HepG2 (cell line): ENCODE measurements around the gene PSIP1. TPM values are rescaled to one million over a fixed set of nuclear protein-coding genes. Genes with fewer than 3 reads are reported as not detected.

Experiments
- AFF4 ChIP-seq: sonication (generic); formaldehyde crosslinking; IDR thresholded peaks from 2 replicates; pipeline ENCODE4 v1.4.0; 2020; ENCODE audit warnings: missing genetic modification reagents
- GPN1 ChIP-seq: sonication (generic); formaldehyde crosslinking; IDR thresholded peaks from 2 replicates; pipeline ENCODE4 v1.5.1; 2020; ENCODE audit warnings: missing genetic modification reagents, borderline replicate concordance
- HBP1 ChIP-seq: IDR thresholded peaks from 2 replicates; pipeline ENCODE4 v1.6.1; 2016; ENCODE audit warnings: low read depth, control low read depth
- KDM6A ChIP-seq: IDR thresholded peaks from 2 replicates; pipeline ENCODE4 v1.6.1; 2016; ENCODE audit warnings: low read depth
- KLF9 ChIP-seq: IDR thresholded peaks from 2 replicates; pipeline ENCODE4 v1.6.1; 2016; ENCODE audit warnings: low read depth
- MEIS2 ChIP-seq: sonication (generic); formaldehyde crosslinking; IDR thresholded peaks from 2 replicates; pipeline ENCODE4 v1.9.0; 2021; ENCODE audit warnings: mild to moderate bottlenecking, missing genetic modification reagents
- MYC ChIP-seq: sonication (generic); formaldehyde crosslinking; IDR thresholded peaks from 2 replicates; pipeline ENCODE4 v1.9.0; 2021; ENCODE audit warnings: missing genetic modification reagents, borderline replicate concordance
- NR2F1 ChIP-seq, 2 experiments: fragments of 450-650 bp in 1 of 2; formaldehyde crosslinking in 1 of 2; IDR thresholded peaks; 2 replicates each; pipeline versions ENCODE4 v1.5.0 to v1.6.1; 2016 to 2020; ENCODE audit warnings: mild to moderate bottlenecking in 1 of 2, missing compliant biosample characterization in 1 of 2, missing genetic modification reagents in 1 of 2, moderate library complexity in 1 of 2
- POLR2A ChIP-seq, 2 experiments: IDR thresholded peaks; 2 replicates each; pipeline ENCODE4 v1.6.1; 2011; ENCODE audit warnings: low read depth in 2 of 2, low read length in 2 of 2, mild to moderate bottlenecking in 1 of 2, moderate library complexity in 1 of 2; ENCODE audit not compliant: insufficient read depth in 1 of 2
- RERE ChIP-seq: IDR thresholded peaks from 2 replicates; pipeline ENCODE4 v1.6.1; 2016; ENCODE audit warnings: low read depth, missing genetic modification reagents, missing compliant biosample characterization
- ZFP90 ChIP-seq: sonication (generic); formaldehyde crosslinking; IDR thresholded peaks from 2 replicates; pipeline ENCODE4 v1.8.0; 2022; ENCODE audit warnings: missing genetic modification reagents, mild to moderate bottlenecking, inconsistent platforms, borderline replicate concordance
- ZNF496 ChIP-seq: sonication (generic); formaldehyde crosslinking; IDR thresholded peaks from 2 replicates; pipeline ENCODE4 v1.8.1; 2023; ENCODE audit warnings: mild to moderate bottlenecking, moderate library complexity, missing genetic modification reagents; ENCODE audit not compliant: insufficient replicate concordance
- ZNF503 ChIP-seq: sonication (generic); formaldehyde crosslinking; IDR thresholded peaks from 2 replicates; pipeline ENCODE4 v1.4.0; 2020; ENCODE audit warnings: missing genetic modification reagents
- ZNF558 ChIP-seq: sonication (generic); formaldehyde crosslinking; IDR thresholded peaks from 2 replicates; pipeline ENCODE4 v1.9.0; 2022; ENCODE audit warnings: mild to moderate bottlenecking, missing genetic modification reagents, borderline replicate concordance
- ZSCAN12 ChIP-seq: sonication (generic); formaldehyde crosslinking; IDR thresholded peaks from 2 replicates; pipeline ENCODE4 v1.9.0; 2021; ENCODE audit warnings: mild to moderate bottlenecking, missing genetic modification reagents
- polyA plus RNA-seq, 8 experiments: library from polyadenylated mRNA; depleted of rRNA in 3 of 8; stranded (reverse) in 7 of 8; unstranded in 1 of 8; fragments of >200 nt; fragmentation: Illumina TruSeq in 4 of 8; extraction: Trizol in 4 of 8; gene quantifications; 2 replicates each; pipeline versions ENCODE4 v1.2.1 to v1.2.3, GENCODE V29; 2011 to 2016; ENCODE audit warnings: low read depth in 4 of 8, missing spikeins in 1 of 8, mixed read lengths in 1 of 8; ENCODE audit not compliant: insufficient read depth in 1 of 8
- total RNA-seq, 5 experiments: library from RNA; depleted of rRNA; stranded (reverse); fragments of >200 nt; fragmentation: Illumina TruSeq; extraction: Trizol; gene quantifications; 2 replicates each; pipeline ENCODE4 v1.2.3, GENCODE V29; 2016; ENCODE audit warnings: low read depth in 1 of 5

The PSIP1 gene
- total and polyA plus RNA-seq, 2 of the 13 experiments (the other 11 are each of a cell fraction or from before 2014, with no cell fraction given) = 12.6 to 46.4 TPM

GRCh38 chr9:15422372-15423230, 88.2 kb downstream of the PSIP1 start, which contains the start of gene SNAPC3 (continued):
- TF ChIP-seq RERE (0 out of 2 replicates have a peak, but pooled peaks have one; percentile 52), AFF4 (0 out of 2 replicates have a peak, but pooled peaks have one; percentile 27), HBP1 (CRISPR knock-in tag) (no peak; the same call in 1 of the 2 replicates), MEIS2 (CRISPR knock-in tag) (0 out of 2 replicates have a peak, but pooled peaks have one; percentile 33), ZSCAN12 (CRISPR knock-in tag) (no peak), ZNF558 (peak; percentile 67; the same call in 1 of the 2 replicates), KDM6A (CRISPR knock-in tag) (no peak), KLF9 (CRISPR knock-in tag) (no peak), NR2F1 (CRISPR knock-in tag; IDR thresholded peaks at IDR 0.05) (no peak), GPN1 (CRISPR knock-in tag) (no peak), ZFP90 (CRISPR knock-in tag) (peak; percentile 87; the same call in 1 of the 2 replicates), ZNF503 (CRISPR knock-in tag) (no peak; the same call in 1 of the 2 replicates), POLR2A (IDR thresholded peaks at IDR 0.05; ENCODE audit: insufficient read depth in 1 of 2, low read depth in 2 of 2, low read length in 2 of 2) (peak; percentile 81 to 91), MYC (CRISPR knock-in tag) (peak; percentile 92), ZNF496 (CRISPR knock-in tag) (no peak)
